Omental fat pad (tissue), 4 donors: ENCODE measurements around the gene SNX32. TPM values are rescaled to one million over a fixed set of nuclear protein-coding genes. Genes with fewer than 3 reads are reported as not detected.
"Not testable (repeated sequence)": the region's sequence is repeated elsewhere in the genome, so short reads cannot be mapped to it uniquely, and the experiment has no call there.

Source experiments
- ATAC-seq: fragments of 150-250 bp; one replicate; pipeline ENCODE4 v1.9.1; 2016; ENCODE audit warnings: mild to moderate bottlenecking, moderate library complexity; ENCODE audit not compliant: low FRiP score
- DNase-seq: peaks from one replicate; pipeline ENCODE4 v3.0.0-alpha.2; 2019; ENCODE audit warnings: low spot score
- total RNA-seq, 4 donors: library from RNA; depleted of rRNA; stranded (reverse); fragments of >200 nt; gene quantifications; one replicate each; pipeline ENCODE4 v1.1.0, GENCODE V29; 2016
- TF ChIP-seq, protein P1 (sequence below), 3 donors: fragments of 450-650 bp; IDR thresholded peaks; one replicate each; pipeline ENCODE4 v1.5.1; 2016 to 2017; ENCODE audit warnings: antibody characterized with exemption in 3 of 3, mild to moderate bottlenecking in 3 of 3, moderate library complexity in 2 of 3

SNX32 gene
- total RNA-seq, 4 donors from 2014 or later, result 0.79 to 1.6 (median 1.1) TPM

DNA sequence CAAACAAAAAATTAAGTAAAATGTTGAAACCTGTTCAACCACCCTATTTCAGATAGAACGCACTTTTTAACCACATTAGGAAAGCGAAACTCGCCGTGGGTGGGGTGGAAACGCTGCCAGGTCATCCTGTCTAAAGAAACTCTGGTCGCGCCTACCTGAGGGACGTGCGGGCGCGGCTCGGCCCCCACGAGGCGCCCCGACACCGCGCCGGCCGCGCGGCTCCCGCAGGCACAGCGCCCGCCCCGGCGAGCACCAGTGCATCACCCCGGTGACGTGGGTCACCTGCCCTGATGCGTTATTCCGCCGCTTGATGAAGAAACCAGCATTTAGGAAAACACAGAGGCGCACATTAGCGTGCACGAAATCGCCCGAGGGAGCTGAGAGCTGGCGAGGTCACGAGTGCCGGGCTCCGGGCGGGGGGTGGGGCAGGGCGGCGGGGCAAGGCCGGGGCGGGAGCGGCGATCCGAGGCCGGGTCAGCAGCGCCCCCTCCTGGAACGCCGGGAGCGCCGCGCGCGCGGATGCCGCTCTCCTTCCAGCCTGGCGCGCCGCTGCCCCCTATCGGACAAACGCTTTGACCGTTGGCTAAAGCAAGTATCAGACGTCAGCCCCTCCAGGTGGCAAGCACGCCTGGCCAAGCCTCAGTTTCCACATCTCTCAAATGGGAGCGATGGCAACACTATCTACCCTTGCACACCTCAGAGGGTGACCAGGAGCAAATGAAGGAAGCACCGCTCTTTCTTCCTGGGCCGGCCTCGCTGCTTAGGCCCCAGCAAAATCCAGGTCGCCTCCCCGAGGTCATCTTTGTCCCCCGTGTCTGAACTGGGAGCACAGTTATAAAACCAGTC lies 15.7 kb upstream of the SNX32 start:
- TF ChIP-seq, protein P1, sequence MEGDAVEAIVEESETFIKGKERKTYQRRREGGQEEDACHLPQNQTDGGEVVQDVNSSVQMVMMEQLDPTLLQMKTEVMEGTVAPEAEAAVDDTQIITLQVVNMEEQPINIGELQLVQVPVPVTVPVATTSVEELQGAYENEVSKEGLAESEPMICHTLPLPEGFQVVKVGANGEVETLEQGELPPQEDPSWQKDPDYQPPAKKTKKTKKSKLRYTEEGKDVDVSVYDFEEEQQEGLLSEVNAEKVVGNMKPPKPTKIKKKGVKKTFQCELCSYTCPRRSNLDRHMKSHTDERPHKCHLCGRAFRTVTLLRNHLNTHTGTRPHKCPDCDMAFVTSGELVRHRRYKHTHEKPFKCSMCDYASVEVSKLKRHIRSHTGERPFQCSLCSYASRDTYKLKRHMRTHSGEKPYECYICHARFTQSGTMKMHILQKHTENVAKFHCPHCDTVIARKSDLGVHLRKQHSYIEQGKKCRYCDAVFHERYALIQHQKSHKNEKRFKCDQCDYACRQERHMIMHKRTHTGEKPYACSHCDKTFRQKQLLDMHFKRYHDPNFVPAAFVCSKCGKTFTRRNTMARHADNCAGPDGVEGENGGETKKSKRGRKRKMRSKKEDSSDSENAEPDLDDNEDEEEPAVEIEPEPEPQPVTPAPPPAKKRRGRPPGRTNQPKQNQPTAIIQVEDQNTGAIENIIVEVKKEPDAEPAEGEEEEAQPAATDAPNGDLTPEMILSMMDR (IDR thresholded peaks at IDR 0.05), result peak in 2 of 3 donors; percentile 86 to 91
- DNase-seq (peak; percentile 98), ATAC-seq (peak; percentile 93)

DNA sequence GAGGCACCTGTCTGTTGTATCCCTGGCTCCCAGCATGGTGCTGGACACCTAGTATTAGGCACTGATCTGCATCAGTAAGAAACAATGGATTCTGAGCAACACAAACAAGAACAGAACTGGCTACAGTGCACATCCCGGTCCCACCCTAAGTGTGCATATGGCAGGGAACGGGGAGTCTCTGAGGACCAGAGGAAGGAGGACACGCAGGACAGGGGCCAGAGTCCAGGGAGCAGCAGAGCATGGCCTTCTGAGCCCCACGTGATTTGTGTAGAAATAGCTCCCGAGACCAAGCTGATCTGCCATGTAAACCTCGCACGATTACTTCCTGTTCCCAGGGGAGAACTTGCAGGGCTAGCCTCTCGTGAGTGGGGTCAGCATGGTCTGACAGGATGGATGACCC lies 12.7 kb upstream of the SNX32 start:
- TF ChIP-seq, protein P1 (IDR thresholded peaks at IDR 0.05), result no peak
- DNase-seq (no peak), ATAC-seq (no peak)

DNA sequence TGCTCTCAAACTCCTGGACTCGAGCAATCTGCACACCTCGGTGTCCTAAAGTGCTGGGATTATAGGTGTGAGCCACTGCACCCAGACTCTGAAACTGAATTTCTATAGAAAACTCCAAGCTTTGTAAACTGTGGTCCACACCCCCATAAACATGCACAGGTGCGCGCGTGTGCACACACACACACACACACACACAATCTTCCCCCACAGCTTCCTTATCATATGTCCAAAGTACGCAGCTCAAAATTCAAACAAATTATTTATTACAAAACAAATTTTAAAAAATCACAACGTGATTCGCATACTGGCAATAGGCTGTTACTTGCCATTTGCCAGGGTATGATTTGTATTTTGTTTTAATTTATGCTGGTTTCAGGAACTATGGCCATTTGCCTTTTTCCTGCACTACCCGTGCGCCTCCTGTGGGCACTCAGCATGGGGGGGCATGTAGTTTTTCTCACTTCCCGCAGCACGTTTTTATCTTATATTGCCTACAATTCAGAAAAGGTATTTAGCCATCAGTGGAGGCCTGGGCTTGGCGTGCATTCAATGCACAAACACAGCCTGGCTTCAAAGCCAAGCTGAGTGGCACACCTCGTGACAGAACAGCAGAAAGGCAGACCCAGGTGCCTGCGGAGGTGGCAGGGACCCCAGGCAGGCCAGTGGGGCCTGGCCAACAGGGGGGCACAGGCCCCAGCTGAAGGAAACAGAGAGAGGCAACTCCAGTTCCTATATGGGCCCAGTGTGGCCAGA lies 10.8 kb upstream of the SNX32 start:
- TF ChIP-seq, protein P1 (IDR thresholded peaks at IDR 0.05), result no peak
- ATAC-seq (no peak), DNase-seq (no peak)

DNA sequence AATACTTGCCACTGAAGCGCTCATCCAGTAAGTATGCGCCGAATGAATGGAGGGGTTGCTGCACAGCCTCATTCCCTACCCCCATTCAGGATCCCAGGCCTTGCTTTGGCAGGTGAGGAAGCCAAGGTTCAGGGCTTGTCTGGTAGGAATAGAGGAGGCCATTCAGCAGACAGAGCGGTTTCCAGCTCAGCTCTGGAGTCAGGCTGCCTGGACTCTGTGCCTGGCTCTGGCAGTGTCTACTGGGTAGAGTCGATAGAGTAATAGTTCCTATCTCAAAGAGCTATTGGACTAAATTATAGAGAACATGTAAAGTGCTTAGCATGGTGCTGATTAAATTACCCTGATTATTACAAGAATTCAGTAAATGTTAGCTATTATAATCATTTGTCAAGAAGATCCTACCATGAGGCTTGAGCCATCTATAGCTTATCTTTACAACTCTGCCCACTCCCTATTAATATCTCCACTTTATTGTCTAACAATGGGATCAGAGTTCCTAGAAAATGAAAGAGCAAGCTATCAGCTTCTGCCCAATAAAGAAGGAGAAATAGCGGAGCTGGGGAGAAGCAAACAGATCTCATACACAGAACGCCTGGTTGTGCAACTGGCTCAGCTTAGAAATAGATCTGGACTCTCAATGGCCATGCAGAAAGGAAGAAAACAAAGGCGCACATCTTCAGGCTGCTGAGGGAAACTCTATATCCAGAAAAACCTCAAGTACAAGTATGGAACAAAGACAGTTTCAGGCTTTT lies 6.6 kb upstream of the SNX32 start:
- TF ChIP-seq, protein P1 (IDR thresholded peaks at IDR 0.05), result no peak
- DNase-seq (no peak), ATAC-seq (no peak)

DNA sequence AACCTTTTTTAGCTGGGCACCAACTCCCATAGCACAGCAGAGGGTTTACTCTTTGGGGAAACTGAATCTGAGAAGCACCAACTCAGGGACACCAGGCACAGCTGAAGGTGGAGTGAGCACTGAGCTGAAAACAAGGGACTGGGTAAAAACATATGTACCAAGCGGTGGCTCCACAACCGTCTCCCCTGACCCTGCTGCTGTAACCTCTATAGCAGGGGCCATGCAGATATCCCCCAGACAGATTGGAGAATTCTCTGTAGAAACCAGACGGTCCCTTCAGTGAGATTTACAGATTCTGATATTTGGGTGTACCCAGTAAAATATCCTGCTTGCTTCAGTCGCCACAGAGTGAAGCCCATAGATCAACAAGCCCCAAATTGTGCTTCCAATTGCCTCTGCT lies 4.3 kb upstream of the SNX32 start:
- DNase-seq (no peak), ATAC-seq (no peak)
- TF ChIP-seq, protein P1 (IDR thresholded peaks at IDR 0.05), result no peak

DNA sequence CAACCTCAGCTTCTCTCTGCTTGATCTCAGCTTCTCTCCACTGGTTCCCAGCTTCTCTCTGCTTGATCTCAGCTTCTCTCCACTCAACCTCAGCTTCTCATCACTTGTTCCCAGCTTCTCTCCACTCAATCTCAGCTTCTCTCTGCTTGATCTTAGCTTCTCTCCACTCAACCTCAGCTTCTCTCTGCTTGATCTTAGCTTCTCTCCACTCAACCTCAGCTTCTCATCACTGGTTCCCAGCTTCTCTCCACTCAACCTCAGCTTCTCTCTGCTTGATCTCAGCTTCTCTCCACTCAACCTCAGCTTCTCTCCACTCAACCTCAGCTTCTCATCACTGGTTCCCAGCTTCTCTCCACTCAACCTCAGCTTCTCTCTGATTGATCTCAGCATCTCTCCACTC lies 1.5 kb upstream of the SNX32 start:
- ATAC-seq, DNase-seq: not testable (repeated sequence)

DNA sequence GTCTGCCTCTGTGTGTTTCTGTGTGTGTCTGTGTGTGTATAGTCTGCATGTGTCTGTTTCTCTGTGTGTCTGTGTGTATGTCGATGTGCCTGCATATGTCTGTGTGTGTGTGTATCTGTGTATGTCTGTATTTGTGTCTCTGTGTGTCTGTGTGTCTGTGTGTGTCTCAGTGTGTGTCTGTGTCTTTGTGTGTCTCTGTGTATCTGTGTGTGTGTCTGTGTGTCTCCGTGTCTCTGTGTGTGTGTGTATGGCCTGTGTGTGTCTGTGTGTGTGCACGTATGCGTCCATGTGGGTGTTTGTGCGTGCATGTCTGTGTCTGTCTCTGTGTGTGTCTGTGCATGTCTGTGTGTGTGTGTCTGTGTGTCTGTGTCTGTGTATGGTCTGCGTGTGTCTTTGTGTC lies 439 bp downstream of the SNX32 start:
- DNase-seq, result no peak
- TF ChIP-seq, protein P1 (IDR thresholded peaks at IDR 0.05), result no peak
- no peak for ATAC-seq
